K562 (cell line): ENCODE results near the gene CCDC27. TPM values are rescaled to one million over a fixed set of nuclear protein-coding genes. Genes with fewer than 3 reads are reported as not detected.

Experiments
- BRF2 ChIP-seq: IDR thresholded peaks from 3 replicates; pipeline ENCODE4 v1.6.1; 2011; ENCODE audit warnings: borderline replicate concordance, mild to moderate bottlenecking; ENCODE audit not compliant: insufficient read length, insufficient read depth
- CTBP1 ChIP-seq: fragments of 450-650 bp; IDR thresholded peaks from 2 replicates; pipeline ENCODE4 v1.6.1; 2016; ENCODE audit warnings: borderline replicate concordance
- EP400 ChIP-seq: fragments of 450-650 bp; IDR thresholded peaks from 2 replicates; pipeline ENCODE4 v1.6.1; 2017; ENCODE audit warnings: antibody characterized with exemption, mild to moderate bottlenecking, moderate library complexity
- ESRRA ChIP-seq: fragments of 450-650 bp; IDR thresholded peaks from 2 replicates; pipeline ENCODE4 v1.6.1; 2014; ENCODE audit warnings: low read depth, mild to moderate bottlenecking, moderate library complexity, borderline replicate concordance
- HMBOX1 ChIP-seq: sonication (generic); IDR thresholded peaks from 2 replicates; pipeline ENCODE4 v1.6.1; 2016
- KDM5B ChIP-seq: fragments of 200-600 bp; sonication (generic); IDR thresholded peaks from 2 replicates; pipeline ENCODE4 v1.6.1; 2012; ENCODE audit warnings: low read depth, mild to moderate bottlenecking, moderate library complexity, low read length, control low read depth, inconsistent platforms; ENCODE audit not compliant: insufficient replicate concordance
- LARP7 ChIP-seq: fragments of 450-650 bp; IDR thresholded peaks from 2 replicates; pipeline ENCODE4 v1.6.1; 2016
- MTA2 ChIP-seq: fragments of 450-650 bp; IDR thresholded peaks from 2 replicates; pipeline ENCODE4 v1.6.1; 2016; ENCODE audit warnings: low read depth
- NBN ChIP-seq: fragments of 450-650 bp; IDR thresholded peaks from 2 replicates; pipeline ENCODE4 v1.6.1; 2016; ENCODE audit warnings: low read depth, mild to moderate bottlenecking
- PML ChIP-seq: IDR thresholded peaks from 2 replicates; pipeline ENCODE4 v1.6.1; 2012; ENCODE audit warnings: low read length, inconsistent platforms
- RBM14 ChIP-seq: fragments of 200-400 bp; formaldehyde crosslinking; IDR thresholded peaks from 2 replicates; pipeline ENCODE4 v1.6.1; 2018; ENCODE audit warnings: low read depth, mild to moderate bottlenecking, low read length, moderate library complexity, borderline replicate concordance; ENCODE audit not compliant: insufficient read depth
- RFX7 ChIP-seq: fragments of 250-450 bp; sonication (Bioruptor Pico); IDR thresholded peaks from 2 replicates; pipeline ENCODE4 v1.5.1; 2021; ENCODE audit warnings: mild to moderate bottlenecking
- SMARCA4 ChIP-seq: fragments of 450-650 bp; IDR thresholded peaks from 2 replicates; pipeline ENCODE4 v1.6.1; 2016
- TEAD2 ChIP-seq: fragments of 450-650 bp; IDR thresholded peaks from 2 replicates; pipeline ENCODE4 v1.6.1; 2016; ENCODE audit warnings: missing genetic modification characterization, control low read depth, missing compliant biosample characterization
- TFAP4 ChIP-seq: sonication (generic); formaldehyde crosslinking; IDR thresholded peaks from 2 replicates; pipeline ENCODE4 v1.8.0; 2022; ENCODE audit warnings: missing genetic modification reagents, mild to moderate bottlenecking, moderate library complexity, borderline replicate concordance
- XRCC4 ChIP-seq: IDR thresholded peaks from one replicate; pipeline ENCODE4 v1.6.1; 2011; ENCODE audit not compliant: insufficient read depth, insufficient read length; ENCODE audit errors: extremely low read depth
- ZBTB11 ChIP-seq, 3 experiments: fragments of 200-800 bp in 1 of 3; fragments of 250-450 bp in 1 of 3; fragments of 450-650 bp in 1 of 3; sonication (Bioruptor Pico) in 1 of 3; sonication (Bioruptor generic) in 1 of 3; formaldehyde crosslinking in 1 of 3; IDR thresholded peaks; 2 replicates each; pipeline versions ENCODE4 v1.6.1 to v1.8.0; 2016 to 2022; ENCODE audit warnings: mild to moderate bottlenecking in 2 of 3, missing genetic modification characterization in 2 of 3, missing compliant biosample characterization in 1 of 3, moderate library complexity in 1 of 3
- ZNF124 ChIP-seq: sonication (generic); formaldehyde crosslinking; IDR thresholded peaks from 2 replicates; pipeline ENCODE4 v1.8.1; 2022; ENCODE audit warnings: missing genetic modification reagents
- ZNF347 ChIP-seq: fragments of 450-650 bp; formaldehyde crosslinking; IDR thresholded peaks from 2 replicates; pipeline ENCODE4 v1.4.0; 2020; ENCODE audit warnings: low read depth, mild to moderate bottlenecking, moderate library complexity
- ZNF41 ChIP-seq: fragments of 250-450 bp; sonication (Bioruptor Pico); conservative IDR thresholded peaks from 2 replicates; pipeline ENCODE4 v1.4.0; 2020; ENCODE audit warnings: mild to moderate bottlenecking
- ZNF431 ChIP-seq: sonication (generic); formaldehyde crosslinking; IDR thresholded peaks from 2 replicates; pipeline ENCODE4 v1.8.0; 2022; ENCODE audit warnings: mild to moderate bottlenecking, missing genetic modification reagents
- ZNF699 ChIP-seq: fragments of 250-450 bp; sonication (Bioruptor Pico); IDR thresholded peaks from 2 replicates; pipeline ENCODE4 v1.8.0; 2021; ENCODE audit warnings: mild to moderate bottlenecking, moderate library complexity; ENCODE audit not compliant: insufficient replicate concordance
- polyA plus RNA-seq, 8 experiments: library from polyadenylated mRNA; depleted of rRNA in 4 of 8; stranded (reverse) in 5 of 8; unstranded in 3 of 8; fragments of >200 nt; fragmentation: Nextera tagmentation in 2 of 8; fragmentation: Illumina TruSeq in 1 of 8; extraction: Ambion mirVana in 2 of 8; extraction: Trizol in 1 of 8; gene quantifications; 2 replicates each; pipeline versions ENCODE4 v1.2.1 to v1.2.3, GENCODE V29; 2011 to 2014; ENCODE audit warnings: inconsistent platforms in 1 of 8, missing spikeins in 1 of 8
- total RNA-seq, 7 experiments: library from RNA; depleted of rRNA in 6 of 7; stranded (reverse); fragments of >200 nt in 6 of 7; fragmentation: Illumina TruSeq in 2 of 7; extraction: Trizol in 2 of 7; gene quantifications; 2 replicates each; pipeline versions ENCODE4 v1.2.1 to v1.2.3, GENCODE V29; 2011 to 2021; ENCODE audit warnings: low replicate concordance in 1 of 7

CCDC27 gene
- total and polyA plus RNA-seq, 9 of the 15 experiments (the other 6 are each of a cell fraction or from before 2014, with no cell fraction given) = 0.01 to 0.04 TPM; not detected in 7

GRCh38 chr1:3772027-3772714 is 19.9 kb downstream of the CCDC27 start (continued):
- TF ChIP-seq ZNF699 (CRISPR knock-in tag) (no peak), NBN (no peak), PML (0 out of 2 replicates have a peak, but pooled peaks have one; percentile 24), BRF2 (no peak), XRCC4 (no peak), EP400 (no peak; the same call in 1 of the 2 replicates), ZNF124 (CRISPR knock-in tag) (no peak), TFAP4 (peak; percentile 73; the same call in 1 of the 2 replicates), ZNF431 (CRISPR knock-in tag) (no peak), RFX7 (no peak), SMARCA4 (no peak), KDM5B (peak; percentile 67), ZNF41 (no peak), HMBOX1 (no peak), ZBTB11 (CRISPR knock-in tag; IDR thresholded peaks at IDR 0.05) (0 out of 6 replicates have a peak, but pooled peaks of 1 of the 3 experiments have one; percentile 47), RBM14 (0 out of 2 replicates have a peak, but pooled peaks have one; percentile 76), ZNF347 (CRISPR knock-in tag) (no peak), MTA2 (no peak), CTBP1 (peak; percentile 32; the same call in 1 of the 2 replicates), TEAD2 (tag) (no peak), LARP7 (no peak), ESRRA (no peak)
